DOHH2 (cell line): ENCODE data around the gene INTS6L.

ENCODE experiments used
- EZH2phosphoT487 ChIP-seq: fragments of 200-600 bp; sonication (generic); IDR thresholded peaks from 2 replicates; pipeline ENCODE4 v1.6.1; 2017; ENCODE audit warnings: borderline replicate concordance, mild to moderate bottlenecking, antibody characterized with exemption, low read length, moderate library complexity, mixed read lengths
- TF ChIP-seq, protein P1 (sequence below): fragments of 200-600 bp; sonication (generic); IDR thresholded peaks from one replicate; pipeline ENCODE4 v1.5.1; 2014; ENCODE audit warnings: antibody characterized with exemption, mild to moderate bottlenecking, low read depth, low read length; ENCODE audit not compliant: poor library complexity, severe bottlenecking

DNA sequence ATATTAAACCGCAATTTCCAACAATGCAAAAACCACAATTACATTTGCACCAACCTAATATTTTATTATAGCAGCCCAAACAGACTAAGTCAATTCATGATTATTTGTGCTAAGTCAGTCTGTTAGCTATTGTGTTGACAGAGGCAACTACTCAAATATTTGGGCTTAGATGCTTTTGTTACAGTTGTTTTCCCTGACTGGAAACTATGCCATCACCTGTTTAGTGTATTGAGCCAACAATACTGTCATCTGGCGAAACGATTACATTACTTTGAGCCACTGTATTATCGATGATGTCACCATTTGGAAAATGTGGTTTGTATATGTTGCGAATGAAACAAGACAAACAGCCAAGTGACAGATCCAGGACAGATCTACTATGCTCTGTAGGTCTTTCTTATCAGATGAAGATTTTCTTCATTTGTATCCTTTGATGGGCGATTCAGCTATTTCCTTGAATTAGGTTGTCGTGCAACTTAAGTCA, 38.7 kb upstream of the INTS6L start:
- TF ChIP-seq, protein P1, sequence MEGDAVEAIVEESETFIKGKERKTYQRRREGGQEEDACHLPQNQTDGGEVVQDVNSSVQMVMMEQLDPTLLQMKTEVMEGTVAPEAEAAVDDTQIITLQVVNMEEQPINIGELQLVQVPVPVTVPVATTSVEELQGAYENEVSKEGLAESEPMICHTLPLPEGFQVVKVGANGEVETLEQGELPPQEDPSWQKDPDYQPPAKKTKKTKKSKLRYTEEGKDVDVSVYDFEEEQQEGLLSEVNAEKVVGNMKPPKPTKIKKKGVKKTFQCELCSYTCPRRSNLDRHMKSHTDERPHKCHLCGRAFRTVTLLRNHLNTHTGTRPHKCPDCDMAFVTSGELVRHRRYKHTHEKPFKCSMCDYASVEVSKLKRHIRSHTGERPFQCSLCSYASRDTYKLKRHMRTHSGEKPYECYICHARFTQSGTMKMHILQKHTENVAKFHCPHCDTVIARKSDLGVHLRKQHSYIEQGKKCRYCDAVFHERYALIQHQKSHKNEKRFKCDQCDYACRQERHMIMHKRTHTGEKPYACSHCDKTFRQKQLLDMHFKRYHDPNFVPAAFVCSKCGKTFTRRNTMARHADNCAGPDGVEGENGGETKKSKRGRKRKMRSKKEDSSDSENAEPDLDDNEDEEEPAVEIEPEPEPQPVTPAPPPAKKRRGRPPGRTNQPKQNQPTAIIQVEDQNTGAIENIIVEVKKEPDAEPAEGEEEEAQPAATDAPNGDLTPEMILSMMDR = no peak
- TF ChIP-seq EZH2phosphoT487 = no peak
